Measurements from ENCODE around the gene TEP1. TPM values are rescaled to one million over a fixed set of nuclear protein-coding genes. Genes with fewer than 3 reads are reported as not detected.
A peak's percentile ranks its signal among the peaks of the same experiment; 100 is the strongest.

TEP1 gene
- total and polyA plus RNA-seq, 2 of the 8 experiments (the other 6 are each of a cell fraction or from before 2014, with no cell fraction given), result 6.9 to 10.7 TPM

- TF ChIP-seq ATF2 (IDR thresholded peaks at IDR 0.05; ENCODE audit: low read length) (0 out of 2 replicates have a peak, but pooled peaks have one; percentile 50), TAF1 (IDR thresholded peaks at IDR 0.05; ENCODE audit: low read depth, low read length) (peak; percentile 95), SAP30 (IDR thresholded peaks at IDR 0.05; ENCODE audit: insufficient read depth, insufficient replicate concordance, low read length) (peak; percentile 83), RBBP5 (IDR thresholded peaks at IDR 0.05; ENCODE audit: borderline replicate concordance, low read depth, low read length) (no peak), CREB1 (IDR thresholded peaks at IDR 0.05) (peak; percentile 61; the same call in 1 of the 2 replicates), POLR2AphosphoS5 (IDR thresholded peaks at IDR 0.05; ENCODE audit: low read depth, low read length) (peak; percentile 94), JUND (IDR thresholded peaks at IDR 0.05; ENCODE audit: low read length) (peak; percentile 88), SP1 (IDR thresholded peaks at IDR 0.05; ENCODE audit: low read depth, low read length) (peak; percentile 70), SIN3A (conservative IDR thresholded peaks at IDR 0.05 in 1 of 2, IDR thresholded peaks at IDR 0.05 in 1 of 2; ENCODE audit: low read depth in 1 of 2, low read length in 2 of 2) (peak; percentile 45 to 87; a peak in 1 of 4 replicates), TEAD4 (IDR thresholded peaks at IDR 0.05; ENCODE audit: low read depth, low read length) (no peak), PHF8 (conservative IDR thresholded peaks at IDR 0.05; ENCODE audit: low read depth, low read length) (peak; percentile 75), MAX (IDR thresholded peaks at IDR 0.05) (peak; percentile 82), CBX5 (IDR thresholded peaks at IDR 0.05; ENCODE audit: low read depth, low read length) (no peak), POLR2A (IDR thresholded peaks at IDR 0.05; ENCODE audit: control extremely low read depth in 1 of 2, low read depth in 2 of 2, low read length in 2 of 2) (peak; percentile 81 to 99), RXRA (IDR thresholded peaks at IDR 0.05; ENCODE audit: insufficient read depth, low read depth, low read length) (no peak), TCF12 (IDR thresholded peaks at IDR 0.05; ENCODE audit: low read depth, low read length) (no peak), CBX8 (IDR thresholded peaks at IDR 0.05; ENCODE audit: borderline replicate concordance, low read depth, low read length) (no peak), GTF2F1 (IDR thresholded peaks at IDR 0.05; ENCODE audit: borderline replicate concordance, low read depth, low read length) (peak; percentile 55; the same call in 1 of the 2 replicates), E2F6 (IDR thresholded peaks at IDR 0.05) (peak; percentile 11; the same call in 1 of the 2 replicates)
Measured at GRCh38 chr14:20332788-20333493, 80.4 kb downstream of the TEP1 start, which contains the start of gene CCNB1IP1 (continued).
